Osteocyte (in vitro differentiated cells): ENCODE results near the gene OR4N2. TPM values are rescaled to one million over a fixed set of nuclear protein-coding genes. Genes with fewer than 3 reads are reported as not detected.
"Not testable (repeated sequence)": the region's sequence is repeated elsewhere in the genome, so short reads cannot be mapped to it uniquely, and the experiment has no call there.

ENCODE experiments used
- DNase-seq: peaks from one replicate; pipeline ENCODE4 v3.0.0; 2021; ENCODE audit warnings: mixed read lengths; ENCODE audit not compliant: unreplicated experiment; ENCODE audit errors: extremely low spot score
- H3K27ac Mint-ChIP-seq: one replicate; pipeline ENCODE4 v1.8.0; 2021; ENCODE audit warnings: mild to moderate bottlenecking, mixed read lengths; ENCODE audit not compliant: unreplicated experiment
- H3K27me3 Mint-ChIP-seq: one replicate; pipeline ENCODE4 v1.8.0; 2021; ENCODE audit warnings: mixed read lengths; ENCODE audit not compliant: unreplicated experiment
- H3K36me3 Mint-ChIP-seq: one replicate; pipeline ENCODE4 v1.8.0; 2021; ENCODE audit warnings: mixed read lengths; ENCODE audit not compliant: unreplicated experiment
- H3K4me1 Mint-ChIP-seq: one replicate; pipeline ENCODE4 v1.8.0; 2021; ENCODE audit warnings: mixed read lengths; ENCODE audit not compliant: unreplicated experiment
- H3K4me3 Mint-ChIP-seq: one replicate; pipeline ENCODE4 v1.8.0; 2021; ENCODE audit warnings: mild to moderate bottlenecking, moderate library complexity, mixed read lengths; ENCODE audit not compliant: unreplicated experiment
- H3K9me3 Mint-ChIP-seq: one replicate; pipeline ENCODE4 v1.8.0; 2021; ENCODE audit warnings: mixed read lengths; ENCODE audit not compliant: unreplicated experiment
- CTCF ChIP-seq: fragments of 200-600 bp; sonication (generic); IDR thresholded peaks from 2 replicates; pipeline ENCODE4 v1.5.0; 2021; ENCODE audit warnings: antibody characterized with exemption, mild to moderate bottlenecking, moderate library complexity
- total RNA-seq: library from RNA; stranded (reverse); gene quantifications from 2 replicates; pipeline ENCODE4 v1.2.1, GENCODE V29; 2021

The OR4N2 gene
- total RNA-seq, 1 donor from 2014 or later: not detected

GRCh38 chr14:19851365-19851764, 47.8 kb downstream of the OR4N2 start:
- peaks cover 1% of the 10 kb centered on the region for H3K36me3 Mint-ChIP-seq
- H3K27me3 Mint-ChIP-seq: no peaks in the 10 kb centered on the region
- no peak overlapping the region for H3K4me3 Mint-ChIP-seq
- H3K27ac Mint-ChIP-seq: no peak overlapping the region
- DNase-seq: no peak
- no peak for TF ChIP-seq CTCF
- no peaks in the 10 kb centered on the region for H3K4me1 Mint-ChIP-seq
- H3K9me3 Mint-ChIP-seq: peaks cover 73% of the 10 kb centered on the region

GRCh38 chr14:19866061-19866669, 62.6 kb downstream of the OR4N2 start:
- not testable (repeated sequence) for H3K4me1 Mint-ChIP-seq, H3K27me3 Mint-ChIP-seq, H3K36me3 Mint-ChIP-seq, DNase-seq, H3K27ac Mint-ChIP-seq, H3K4me3 Mint-ChIP-seq
- peaks cover 17% of the 10 kb centered on the region for H3K9me3 Mint-ChIP-seq

GRCh38 chr14:19873178-19873577, 69.6 kb downstream of the OR4N2 start:
- Mint-ChIP-seq H3K4me3 (no peak overlapping the region), H3K36me3 (no peaks in the 10 kb centered on the region), H3K4me1 (no peaks in the 10 kb centered on the region), H3K9me3 (peaks cover 34% of the 10 kb centered on the region), H3K27me3 (no peaks in the 10 kb centered on the region), H3K27ac (no peak overlapping the region)
- DNase-seq: no peak
- no peak for TF ChIP-seq CTCF

- no peaks in the 10 kb centered on the region for H3K4me1 Mint-ChIP-seq
- H3K36me3 Mint-ChIP-seq: no peaks in the 10 kb centered on the region
- H3K9me3 Mint-ChIP-seq: peaks cover 48% of the 10 kb centered on the region
Observed at GRCh38 chr14:19874842-19875241, 71.3 kb downstream of the OR4N2 start, which contains the start of gene OR4K2. Gene OR4K2 (plus strand): TSS chr14:19875142. CDS start chr14:19876268, 1,126 bp downstream.

GRCh38 chr14:19878029-19878642, 74.6 kb downstream of the OR4N2 start:
- Mint-ChIP-seq H3K27ac (no peak overlapping the region), H3K27me3 (no peaks in the 10 kb centered on the region), H3K9me3 (peaks cover 46% of the 10 kb centered on the region), H3K4me1 (no peaks in the 10 kb centered on the region), H3K4me3 (no peak overlapping the region), H3K36me3 (no peaks in the 10 kb centered on the region)
- TF ChIP-seq CTCF: no peak
- no peak for DNase-seq

More at GRCh38 chr14:19874842-19875241, 71.3 kb downstream of the OR4N2 start, which contains the start of gene OR4K2:
- Mint-ChIP-seq H3K27ac (no peak within 1 kb of the TSS), H3K4me3 (no peak within 1 kb of the TSS), H3K27me3 (no peaks in the 10 kb centered on the region)
- TF ChIP-seq CTCF: no peak
- DNase-seq: no peak

Other genes starting within 250 kb of the OR4N2 start
- not detected in 2 replicates for gene OR11H2, start 89.9 kb upstream of the OR4N2 start, total RNA-seq
- not detected in 2 replicates for gene OR4Q3, start 60.2 kb upstream of the OR4N2 start, total RNA-seq
- gene OR4M1, start 30.3 kb upstream of the OR4N2 start, total RNA-seq: not detected in 2 replicates
- not detected in 2 replicates for gene OR4K2, start 71.4 kb downstream of the OR4N2 start, total RNA-seq
- gene OR4K5, start 116.8 kb downstream of the OR4N2 start, total RNA-seq: not detected in 2 replicates
- not detected in 2 replicates for gene OR4K1, start 127.1 kb downstream of the OR4N2 start, total RNA-seq
- gene OR4K15, start 171.8 kb downstream of the OR4N2 start, total RNA-seq: not detected in 2 replicates
- gene OR4Q2, start 198.4 kb downstream of the OR4N2 start, total RNA-seq: not detected in 2 replicates
- not detected in 2 replicates for gene OR4K14, start 215.5 kb downstream of the OR4N2 start, total RNA-seq
- gene OR4K13, start 232.3 kb downstream of the OR4N2 start, total RNA-seq: not detected in 2 replicates